ENCODE measurements around the gene PRDM15. TPM values are rescaled to one million over a fixed set of nuclear protein-coding genes. Genes with fewer than 3 reads are reported as not detected.

Gene PRDM15
- total RNA-seq, 1 experiment from 2014 or later: 10.4 TPM

DNA sequence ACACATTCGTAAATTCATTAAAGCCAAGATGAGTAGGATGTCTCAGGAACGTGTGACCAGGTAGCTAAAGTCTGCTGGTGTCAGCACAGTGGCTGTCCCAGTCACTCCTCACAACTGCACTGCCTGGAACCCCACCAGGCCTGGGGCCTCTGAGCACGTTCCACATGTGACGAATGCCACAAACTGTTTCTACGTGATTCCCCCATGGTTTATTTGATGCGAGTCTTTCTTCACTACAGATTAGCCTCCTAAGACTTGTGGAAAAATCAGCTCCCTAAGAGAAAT is 33.2 kb downstream of the PRDM15 start:
- BruUV-seq (replicated peaks): no TSS peak
- peaks cover 2% of the 10 kb centered on the region for H3K9me3 Mint-ChIP-seq (ENCODE audit: low read depth, unreplicated experiment)
- H3K4me1 Mint-ChIP-seq (ENCODE audit: low read depth, unreplicated experiment): no peaks in the 10 kb centered on the region
- no peaks in the 10 kb centered on the region for H3K27me3 Mint-ChIP-seq (ENCODE audit: unreplicated experiment)
- intact Hi-C loops (cut with micrococcal nuclease; ENCODE audit: unreplicated experiment): no loop called here
- H3K4me3 Mint-ChIP-seq (ENCODE audit: low read depth, unreplicated experiment): no peak overlapping the region
- H3K27ac Mint-ChIP-seq (ENCODE audit: unreplicated experiment): no peak overlapping the region
- CTCF ChIA-PET: no interaction called here
- TF ChIP-seq, protein P1, sequence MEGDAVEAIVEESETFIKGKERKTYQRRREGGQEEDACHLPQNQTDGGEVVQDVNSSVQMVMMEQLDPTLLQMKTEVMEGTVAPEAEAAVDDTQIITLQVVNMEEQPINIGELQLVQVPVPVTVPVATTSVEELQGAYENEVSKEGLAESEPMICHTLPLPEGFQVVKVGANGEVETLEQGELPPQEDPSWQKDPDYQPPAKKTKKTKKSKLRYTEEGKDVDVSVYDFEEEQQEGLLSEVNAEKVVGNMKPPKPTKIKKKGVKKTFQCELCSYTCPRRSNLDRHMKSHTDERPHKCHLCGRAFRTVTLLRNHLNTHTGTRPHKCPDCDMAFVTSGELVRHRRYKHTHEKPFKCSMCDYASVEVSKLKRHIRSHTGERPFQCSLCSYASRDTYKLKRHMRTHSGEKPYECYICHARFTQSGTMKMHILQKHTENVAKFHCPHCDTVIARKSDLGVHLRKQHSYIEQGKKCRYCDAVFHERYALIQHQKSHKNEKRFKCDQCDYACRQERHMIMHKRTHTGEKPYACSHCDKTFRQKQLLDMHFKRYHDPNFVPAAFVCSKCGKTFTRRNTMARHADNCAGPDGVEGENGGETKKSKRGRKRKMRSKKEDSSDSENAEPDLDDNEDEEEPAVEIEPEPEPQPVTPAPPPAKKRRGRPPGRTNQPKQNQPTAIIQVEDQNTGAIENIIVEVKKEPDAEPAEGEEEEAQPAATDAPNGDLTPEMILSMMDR (IDR thresholded peaks at IDR 0.05; ENCODE audit: unreplicated experiment): no peak
- peaks cover 6% of the 10 kb centered on the region for H3K36me3 Mint-ChIP-seq (ENCODE audit: insufficient read depth, unreplicated experiment)
- no peak for DNase-seq

DNA sequence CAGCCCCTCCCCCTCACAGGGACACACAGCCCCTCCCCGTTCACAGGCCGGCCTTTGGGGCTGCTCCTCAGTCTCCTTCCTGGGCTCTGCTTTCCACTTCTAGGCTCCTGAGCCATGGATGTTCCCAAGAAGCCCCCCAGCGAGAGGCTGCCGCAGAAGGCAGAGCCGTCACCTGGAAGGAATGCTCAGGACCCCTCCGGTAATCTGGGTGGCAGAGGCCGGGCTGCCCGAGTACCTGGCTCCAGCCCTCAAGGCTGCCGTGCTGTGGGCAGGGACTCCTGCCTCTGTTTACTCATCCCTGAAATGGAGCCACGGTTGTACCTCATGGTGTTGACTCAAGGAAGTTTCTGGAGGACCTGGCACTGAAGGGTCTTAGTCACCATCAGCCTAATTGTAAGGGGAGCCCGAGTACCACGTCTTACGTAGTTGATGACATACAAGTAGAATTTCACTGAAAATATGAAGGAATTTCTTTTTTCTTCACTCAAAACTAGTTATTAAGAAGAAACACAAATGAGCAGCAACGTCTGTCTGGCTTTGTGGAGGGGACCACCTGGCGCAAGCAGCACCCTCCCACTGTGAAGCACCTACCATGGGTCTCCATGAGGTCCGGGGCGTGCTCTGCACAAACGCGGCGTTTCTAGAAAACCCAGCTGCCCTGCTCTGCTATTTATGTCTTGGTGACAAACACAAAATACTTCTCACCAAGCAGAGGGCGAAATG is 33.7 kb downstream of the PRDM15 start:
- TF ChIP-seq, protein P1 (IDR thresholded peaks at IDR 0.05; ENCODE audit: unreplicated experiment): no peak

DNA sequence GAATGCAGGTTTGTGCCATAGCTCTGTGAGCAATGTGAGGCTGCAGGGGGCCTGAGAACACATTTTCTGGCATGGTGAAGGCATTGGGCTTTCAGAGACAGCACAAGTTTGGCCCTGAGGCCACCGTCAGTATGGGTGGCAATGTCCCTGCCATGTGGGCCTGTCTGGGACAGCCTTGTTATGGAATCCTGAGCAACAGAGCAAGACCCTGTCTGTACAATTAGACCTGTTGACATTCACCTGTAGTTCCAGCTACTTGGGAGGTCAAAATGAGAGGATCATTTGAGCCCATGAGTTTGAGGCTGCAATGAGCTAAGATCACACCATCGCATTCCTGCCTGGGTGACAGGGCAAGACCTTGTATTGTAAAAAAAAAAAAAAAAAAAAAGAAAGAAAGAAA is 35.6 kb downstream of the PRDM15 start:
- no peak overlapping the region for H3K4me3 Mint-ChIP-seq (ENCODE audit: low read depth, unreplicated experiment)
- H3K27ac Mint-ChIP-seq (ENCODE audit: unreplicated experiment): no peak overlapping the region
- TF ChIP-seq, protein P1 (IDR thresholded peaks at IDR 0.05; ENCODE audit: unreplicated experiment): no peak
- CTCF ChIA-PET: no interaction called here
- DNase-seq: no peak
- H3K9me3 Mint-ChIP-seq (ENCODE audit: low read depth, unreplicated experiment): peaks cover 5% of the 10 kb centered on the region
- intact Hi-C loops (cut with micrococcal nuclease; ENCODE audit: unreplicated experiment): no loop called here
- BruUV-seq (replicated peaks): no TSS peak
- H3K36me3 Mint-ChIP-seq (ENCODE audit: insufficient read depth, unreplicated experiment): peaks cover 6% of the 10 kb centered on the region
- H3K4me1 Mint-ChIP-seq (ENCODE audit: low read depth, unreplicated experiment): no peaks in the 10 kb centered on the region
- H3K27me3 Mint-ChIP-seq (ENCODE audit: unreplicated experiment): no peaks in the 10 kb centered on the region

More for the DNA sequence above, 33.7 kb downstream of the PRDM15 start:
- no TSS peak for BruUV-seq (replicated peaks)
- no peaks in the 10 kb centered on the region for H3K27me3 Mint-ChIP-seq (ENCODE audit: unreplicated experiment)
- peaks cover 6% of the 10 kb centered on the region for H3K36me3 Mint-ChIP-seq (ENCODE audit: insufficient read depth, unreplicated experiment)
- intact Hi-C loops (cut with micrococcal nuclease; ENCODE audit: unreplicated experiment): no loop called here
- no peak overlapping the region for H3K27ac Mint-ChIP-seq (ENCODE audit: unreplicated experiment)
- DNase-seq: no peak
- no peak overlapping the region for H3K4me3 Mint-ChIP-seq (ENCODE audit: low read depth, unreplicated experiment)
- CTCF ChIA-PET: no interaction called here
- H3K9me3 Mint-ChIP-seq (ENCODE audit: low read depth, unreplicated experiment): peaks cover 5% of the 10 kb centered on the region
- no peaks in the 10 kb centered on the region for H3K4me1 Mint-ChIP-seq (ENCODE audit: low read depth, unreplicated experiment)

GRCh38 chr21:41840880-41841279 is 38.3 kb downstream of the PRDM15 start:
- Mint-ChIP-seq H3K9me3 (ENCODE audit: low read depth, unreplicated experiment) (peaks cover 5% of the 10 kb centered on the region), H3K27me3 (ENCODE audit: unreplicated experiment) (no peaks in the 10 kb centered on the region), H3K4me1 (ENCODE audit: low read depth, unreplicated experiment) (no peaks in the 10 kb centered on the region), H3K27ac (ENCODE audit: unreplicated experiment) (no peak overlapping the region), H3K4me3 (ENCODE audit: low read depth, unreplicated experiment) (no peak overlapping the region), H3K36me3 (ENCODE audit: insufficient read depth, unreplicated experiment) (peaks cover 6% of the 10 kb centered on the region)
- TF ChIP-seq, protein P1 (IDR thresholded peaks at IDR 0.05; ENCODE audit: unreplicated experiment): no peak
- intact Hi-C loops (cut with micrococcal nuclease; ENCODE audit: unreplicated experiment): no loop called here
- CTCF ChIA-PET: interaction anchor here (0.7 to 0.8 kb wide), 2 partner anchors 22 to 644 kb away, joined by 4 to 5 read pairs; no protein-coding TSS in a partner anchor
- no peak for DNase-seq
- no TSS peak for BruUV-seq (replicated peaks)

Data from Calu3 (cell line).